Suprapubic skin (tissue), 4 donors: Measurements from ENCODE around the gene KANSL1. TPM values are rescaled to one million over a fixed set of nuclear protein-coding genes. Genes with fewer than 3 reads are reported as not detected.

Experiments used
- DNase-seq, 2 donors: peaks; one replicate each; pipeline ENCODE4 v3.0.0-alpha.2; 2019; ENCODE audit warnings: low spot score in 2 of 2
- H3K27ac ChIP-seq: fragments of 200-600 bp; sonication (generic); one replicate; pipeline ENCODE4 v1.5.1; 2019
- H3K27me3 ChIP-seq: fragments of 200-600 bp; sonication (generic); one replicate; pipeline ENCODE4 v1.5.1; 2019
- H3K36me3 ChIP-seq: fragments of 200-600 bp; sonication (generic); one replicate; pipeline ENCODE4 v1.5.1; 2019
- H3K4me1 ChIP-seq: fragments of 200-600 bp; sonication (generic); one replicate; pipeline ENCODE4 v1.5.1; 2019
- H3K4me3 ChIP-seq: fragments of 200-600 bp; sonication (generic); one replicate; pipeline ENCODE4 v1.5.1; 2019; ENCODE audit warnings: mild to moderate bottlenecking
- H3K9me3 ChIP-seq: fragments of 200-600 bp; sonication (generic); one replicate; pipeline ENCODE4 v1.5.1; 2019
- EP300 ChIP-seq: sonication (generic); formaldehyde crosslinking; IDR thresholded peaks from one replicate; pipeline ENCODE4 v1.6.1; 2017; ENCODE audit warnings: antibody characterized with exemption
- POLR2A ChIP-seq, 2 donors: fragments of 450-650 bp; IDR thresholded peaks; one replicate each; pipeline ENCODE4 v1.6.1; 2017; ENCODE audit warnings: antibody characterized with exemption in 2 of 2, mild to moderate bottlenecking in 2 of 2, moderate library complexity in 2 of 2
- POLR2AphosphoS5 ChIP-seq, 3 donors: sonication (generic); formaldehyde crosslinking; IDR thresholded peaks; one replicate each; pipeline ENCODE4 v1.6.1; 2017; ENCODE audit warnings: antibody characterized with exemption in 3 of 3
- WGBS: methylation state at CpG from one replicate; pipeline ENCODE4 v1.1.5; 2018; 5-methylcytosine and 5-hydroxymethylcytosine counted together
- total RNA-seq, 4 donors: library from RNA; depleted of rRNA; stranded (reverse); fragments of >200 nt; gene quantifications; one replicate each; pipeline ENCODE4 v1.1.0, GENCODE V29; 2016
- TF ChIP-seq, protein P1 (sequence below), 2 donors: fragments of 200-600 bp in 1 of 2; fragments of 450-650 bp in 1 of 2; sonication (generic) in 1 of 2; IDR thresholded peaks; one replicate each; pipeline ENCODE4 v1.5.1; 2016 to 2019; ENCODE audit warnings: antibody characterized with exemption in 2 of 2, mild to moderate bottlenecking in 1 of 2, moderate library complexity in 1 of 2

Gene KANSL1
- total RNA-seq, 4 donors from 2014 or later: 68.2 to 187 (median 79.0) TPM

DNA sequence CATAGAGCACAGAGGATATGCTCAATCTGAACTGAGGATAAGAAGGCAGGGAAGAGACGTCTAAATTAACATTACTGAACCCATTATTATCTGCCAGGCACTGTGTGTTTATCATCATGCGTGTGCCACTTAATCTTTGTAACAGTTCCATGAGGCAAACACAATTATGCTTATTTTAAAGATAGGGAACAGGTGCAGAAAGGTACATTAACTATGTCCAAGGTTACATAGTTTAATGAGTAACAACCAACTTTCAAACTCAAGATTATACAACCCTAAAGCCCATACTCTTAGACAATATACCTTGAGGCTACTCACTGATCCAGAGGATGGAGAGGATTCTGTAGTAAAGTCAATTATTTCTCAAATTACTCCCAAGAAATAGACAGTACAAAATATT, 151.0 kb downstream of the KANSL1 start:
- no peaks in the 10 kb centered on the region for H3K9me3 ChIP-seq
- H3K4me3 ChIP-seq: no peak overlapping the region
- DNase-seq: no peak
- H3K27me3 ChIP-seq: no peaks in the 10 kb centered on the region
- H3K36me3 ChIP-seq: peaks cover 49% of the 10 kb centered on the region
- H3K27ac ChIP-seq: no peak overlapping the region
- 92% methylated on average over 2 of the region's 2 CpGs for WGBS
- H3K4me1 ChIP-seq: peaks cover 12% of the 10 kb centered on the region
- TF ChIP-seq POLR2A (IDR thresholded peaks at IDR 0.05) (no peak), EP300 (no peak), POLR2AphosphoS5 (IDR thresholded peaks at IDR 0.05) (no peak)
- TF ChIP-seq, protein P1, sequence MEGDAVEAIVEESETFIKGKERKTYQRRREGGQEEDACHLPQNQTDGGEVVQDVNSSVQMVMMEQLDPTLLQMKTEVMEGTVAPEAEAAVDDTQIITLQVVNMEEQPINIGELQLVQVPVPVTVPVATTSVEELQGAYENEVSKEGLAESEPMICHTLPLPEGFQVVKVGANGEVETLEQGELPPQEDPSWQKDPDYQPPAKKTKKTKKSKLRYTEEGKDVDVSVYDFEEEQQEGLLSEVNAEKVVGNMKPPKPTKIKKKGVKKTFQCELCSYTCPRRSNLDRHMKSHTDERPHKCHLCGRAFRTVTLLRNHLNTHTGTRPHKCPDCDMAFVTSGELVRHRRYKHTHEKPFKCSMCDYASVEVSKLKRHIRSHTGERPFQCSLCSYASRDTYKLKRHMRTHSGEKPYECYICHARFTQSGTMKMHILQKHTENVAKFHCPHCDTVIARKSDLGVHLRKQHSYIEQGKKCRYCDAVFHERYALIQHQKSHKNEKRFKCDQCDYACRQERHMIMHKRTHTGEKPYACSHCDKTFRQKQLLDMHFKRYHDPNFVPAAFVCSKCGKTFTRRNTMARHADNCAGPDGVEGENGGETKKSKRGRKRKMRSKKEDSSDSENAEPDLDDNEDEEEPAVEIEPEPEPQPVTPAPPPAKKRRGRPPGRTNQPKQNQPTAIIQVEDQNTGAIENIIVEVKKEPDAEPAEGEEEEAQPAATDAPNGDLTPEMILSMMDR (IDR thresholded peaks at IDR 0.05): no peak

DNA sequence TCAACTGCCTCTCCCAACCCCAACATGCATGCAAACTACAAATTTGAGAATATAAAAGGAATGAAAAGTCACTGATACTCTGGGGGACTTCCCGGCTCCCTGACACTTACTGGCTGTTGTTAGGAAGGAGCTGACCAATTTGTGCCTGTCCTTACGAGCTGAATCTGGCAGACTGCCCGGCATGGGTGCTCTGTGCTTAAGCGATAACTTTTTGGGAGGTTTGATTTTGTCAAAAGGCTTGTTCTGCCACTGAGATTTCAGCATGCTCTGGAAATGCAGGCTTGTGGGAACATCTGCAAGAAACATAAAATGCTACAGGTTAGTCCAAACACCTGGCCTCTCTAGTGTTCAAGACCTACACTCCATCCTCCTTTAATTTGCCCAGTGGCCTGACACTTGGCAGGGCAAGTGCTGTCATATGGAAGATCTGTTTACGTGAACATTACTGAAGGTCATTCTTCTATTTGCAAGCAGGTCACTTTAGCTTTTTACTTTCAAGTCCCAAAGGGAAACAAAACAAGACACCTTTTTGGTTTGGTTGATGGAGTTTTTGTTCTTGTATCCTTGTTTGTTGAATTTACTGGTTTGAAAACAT, 153.5 kb downstream of the KANSL1 start:
- 61% methylated on average over 5 of the region's 5 CpGs for WGBS
- peaks cover 67% of the 10 kb centered on the region for H3K36me3 ChIP-seq
- H3K9me3 ChIP-seq: no peaks in the 10 kb centered on the region
- H3K4me1 ChIP-seq: peaks cover 8% of the 10 kb centered on the region
- no peak for TF ChIP-seq POLR2AphosphoS5 (IDR thresholded peaks at IDR 0.05)
- no peak for TF ChIP-seq EP300
- TF ChIP-seq, protein P1 (IDR thresholded peaks at IDR 0.05): no peak
- TF ChIP-seq POLR2A (IDR thresholded peaks at IDR 0.05): no peak
- H3K27me3 ChIP-seq: no peaks in the 10 kb centered on the region
- no peak overlapping the region for H3K27ac ChIP-seq
- H3K4me3 ChIP-seq: no peak overlapping the region
- DNase-seq: no peak

DNA sequence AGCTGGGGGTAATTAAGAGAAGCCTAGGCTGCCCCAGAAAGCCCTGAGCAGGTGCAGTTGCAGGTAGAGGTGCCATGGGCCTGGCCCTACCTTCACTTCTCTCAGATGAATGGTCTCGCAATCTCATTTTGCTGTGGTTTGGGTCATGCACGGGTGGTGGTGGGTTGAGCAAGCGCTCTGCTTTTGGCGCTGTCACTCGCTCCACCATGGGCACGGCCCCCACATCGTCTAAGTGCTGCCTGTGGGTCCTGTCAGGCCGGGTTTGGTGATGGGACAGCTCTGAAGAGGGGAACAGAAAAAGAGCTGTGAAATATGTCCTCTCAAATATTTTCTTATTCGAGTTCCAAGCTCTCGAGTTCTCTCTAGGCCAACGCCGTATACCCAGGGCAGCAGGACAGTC, 154.3 kb downstream of the KANSL1 start:
- no peaks in the 10 kb centered on the region for H3K27me3 ChIP-seq
- no peak overlapping the region for H3K27ac ChIP-seq
- no peak for TF ChIP-seq POLR2A (IDR thresholded peaks at IDR 0.05)
- no peak for TF ChIP-seq POLR2AphosphoS5 (IDR thresholded peaks at IDR 0.05)
- no peak for TF ChIP-seq EP300
- TF ChIP-seq, protein P1 (IDR thresholded peaks at IDR 0.05): no peak
- peaks cover under 1% of the 10 kb centered on the region for H3K4me1 ChIP-seq
- no peak for DNase-seq
- no peak overlapping the region for H3K4me3 ChIP-seq
- WGBS: 97% methylated on average over 9 of the region's 12 CpGs
- peaks cover 74% of the 10 kb centered on the region for H3K36me3 ChIP-seq
- no peaks in the 10 kb centered on the region for H3K9me3 ChIP-seq

DNA sequence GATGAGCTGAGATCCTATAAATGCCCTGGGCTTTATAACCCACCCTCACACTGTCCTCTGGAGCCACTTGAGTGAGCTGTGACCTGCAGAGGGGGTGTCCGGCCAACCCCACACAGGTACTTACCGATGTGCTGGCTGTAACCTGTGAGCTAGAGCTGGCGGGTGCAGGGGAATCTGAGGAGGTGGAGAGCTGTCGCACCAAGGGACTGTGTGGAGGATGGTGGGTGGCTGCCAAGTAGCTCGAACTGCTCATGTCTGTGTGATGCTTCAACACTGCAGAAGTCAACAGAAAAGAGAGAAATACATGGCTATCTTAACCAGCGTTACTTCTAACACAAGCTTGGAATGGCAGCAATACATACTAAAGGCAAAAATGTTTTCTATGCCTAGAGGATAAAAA, 154.8 kb downstream of the KANSL1 start:
- no peak for DNase-seq
- TF ChIP-seq, protein P1 (IDR thresholded peaks at IDR 0.05): no peak
- TF ChIP-seq EP300: no peak
- no peak for TF ChIP-seq POLR2AphosphoS5 (IDR thresholded peaks at IDR 0.05)
- no peak for TF ChIP-seq POLR2A (IDR thresholded peaks at IDR 0.05)
- H3K4me3 ChIP-seq: no peak overlapping the region
- no peaks in the 10 kb centered on the region for H3K27me3 ChIP-seq
- peaks cover 80% of the 10 kb centered on the region for H3K36me3 ChIP-seq
- 93% methylated on average over 6 of the region's 6 CpGs for WGBS
- no peaks in the 10 kb centered on the region for H3K9me3 ChIP-seq
- no peak overlapping the region for H3K27ac ChIP-seq
- H3K4me1 ChIP-seq: no peaks in the 10 kb centered on the region

DNA sequence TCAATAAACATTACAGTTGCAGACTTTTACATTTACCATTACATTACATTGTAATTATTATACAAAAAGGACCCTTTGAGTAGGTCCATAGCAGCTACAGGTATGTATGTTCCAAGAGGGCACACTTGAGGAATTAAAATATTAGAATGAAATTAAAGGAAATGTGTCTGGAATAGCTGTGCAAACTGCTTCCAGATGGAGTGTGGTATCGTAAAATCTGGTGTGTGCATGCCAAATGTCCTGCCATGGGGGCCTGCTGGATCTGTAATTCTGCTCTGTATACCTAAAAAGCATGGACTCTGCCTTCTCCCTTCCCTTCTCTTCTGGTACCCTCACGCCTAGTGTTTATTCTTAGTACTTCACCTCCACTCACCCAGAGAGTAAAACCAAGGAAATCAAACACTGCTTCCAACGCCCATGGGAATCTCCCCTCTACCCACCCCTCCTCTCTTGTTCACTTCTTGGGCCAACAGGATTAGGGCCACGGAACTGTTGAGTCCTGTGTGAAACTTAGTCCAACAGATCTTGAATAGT, 155.4 kb downstream of the KANSL1 start:
- TF ChIP-seq POLR2A (IDR thresholded peaks at IDR 0.05) (no peak), POLR2AphosphoS5 (IDR thresholded peaks at IDR 0.05) (no peak), EP300 (no peak)
- TF ChIP-seq, protein P1 (IDR thresholded peaks at IDR 0.05): no peak
- no peaks in the 10 kb centered on the region for H3K4me1 ChIP-seq
- no peaks in the 10 kb centered on the region for H3K9me3 ChIP-seq
- H3K27ac ChIP-seq: no peak overlapping the region
- H3K36me3 ChIP-seq: peaks cover 83% of the 10 kb centered on the region
- no peak overlapping the region for H3K4me3 ChIP-seq
- H3K27me3 ChIP-seq: no peaks in the 10 kb centered on the region
- WGBS: 72% methylated on average over 4 of the region's 4 CpGs
- no peak for DNase-seq
